Measurements from ENCODE around the gene DUSP10.

DNA sequence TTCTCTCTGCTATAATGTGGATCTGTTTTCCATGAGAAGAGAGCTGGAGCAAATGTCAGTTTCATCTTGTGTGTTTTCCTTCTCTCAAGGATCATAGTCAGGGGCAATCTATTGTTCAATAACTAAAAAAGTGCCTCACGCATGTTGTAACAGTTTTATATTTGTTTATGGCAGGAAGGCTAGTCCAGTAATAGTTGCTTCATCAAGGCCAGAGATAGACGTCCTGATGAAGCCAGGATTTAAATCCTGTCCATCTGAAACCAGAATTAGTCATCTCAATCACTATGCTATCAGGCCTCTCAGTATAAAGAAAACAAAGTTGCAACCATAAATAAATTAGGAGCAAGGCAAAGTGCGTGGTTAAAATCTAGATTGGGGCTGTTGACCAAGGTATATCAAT lies 30.2 kb upstream of the DUSP10 start:
- TF ChIP-seq CTCF (IDR thresholded peaks at IDR 0.05 in 2 of 3, conservative IDR thresholded peaks at IDR 0.05 in 1 of 3; ENCODE audit: borderline replicate concordance in 1 of 3, insufficient read depth in 1 of 3, low read depth in 2 of 3, low read length in 2 of 3) = no peak
- no peak for TF ChIP-seq SIN3A (IDR thresholded peaks at IDR 0.05; ENCODE audit: low read depth)
- no peak for TF ChIP-seq POLR2A (IDR thresholded peaks at IDR 0.05; ENCODE audit: borderline replicate concordance, extremely low read depth, insufficient read depth, insufficient read length)
- no peak for TF ChIP-seq ZFX (IDR thresholded peaks at IDR 0.05)
- TF ChIP-seq MAX (IDR thresholded peaks at IDR 0.05) = no peak
- TF ChIP-seq POLR2AphosphoS5 (IDR thresholded peaks at IDR 0.05; ENCODE audit: low read depth, low read length) = no peak
- TF ChIP-seq JUND (IDR thresholded peaks at IDR 0.05) = no peak
- TF ChIP-seq, protein P1, sequence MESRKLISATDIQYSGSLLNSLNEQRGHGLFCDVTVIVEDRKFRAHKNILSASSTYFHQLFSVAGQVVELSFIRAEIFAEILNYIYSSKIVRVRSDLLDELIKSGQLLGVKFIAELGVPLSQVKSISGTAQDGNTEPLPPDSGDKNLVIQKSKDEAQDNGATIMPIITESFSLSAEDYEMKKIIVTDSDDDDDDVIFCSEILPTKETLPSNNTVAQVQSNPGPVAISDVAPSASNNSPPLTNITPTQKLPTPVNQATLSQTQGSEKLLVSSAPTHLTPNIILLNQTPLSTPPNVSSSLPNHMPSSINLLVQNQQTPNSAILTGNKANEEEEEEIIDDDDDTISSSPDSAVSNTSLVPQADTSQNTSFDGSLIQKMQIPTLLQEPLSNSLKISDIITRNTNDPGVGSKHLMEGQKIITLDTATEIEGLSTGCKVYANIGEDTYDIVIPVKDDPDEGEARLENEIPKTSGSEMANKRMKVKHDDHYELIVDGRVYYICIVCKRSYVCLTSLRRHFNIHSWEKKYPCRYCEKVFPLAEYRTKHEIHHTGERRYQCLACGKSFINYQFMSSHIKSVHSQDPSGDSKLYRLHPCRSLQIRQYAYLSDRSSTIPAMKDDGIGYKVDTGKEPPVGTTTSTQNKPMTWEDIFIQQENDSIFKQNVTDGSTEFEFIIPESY (IDR thresholded peaks at IDR 0.05; ENCODE audit: extremely low read depth, insufficient replicate concordance, low read length) = no peak
- TF ChIP-seq EZH2 (IDR thresholded peaks at IDR 0.05) = no peak

All from HCT116 (cell line).